HG03520 (cell line): ENCODE data around the gene EMX2.

Source experiments
- ATAC-seq: cut with Tn5 transposase; IDR thresholded peaks from one replicate; pipeline ENCODE4 v1.9.1; 2021; ENCODE audit warnings: mild to moderate bottlenecking, moderate library complexity; ENCODE audit not compliant: unreplicated experiment

EMX2 gene

DNA sequence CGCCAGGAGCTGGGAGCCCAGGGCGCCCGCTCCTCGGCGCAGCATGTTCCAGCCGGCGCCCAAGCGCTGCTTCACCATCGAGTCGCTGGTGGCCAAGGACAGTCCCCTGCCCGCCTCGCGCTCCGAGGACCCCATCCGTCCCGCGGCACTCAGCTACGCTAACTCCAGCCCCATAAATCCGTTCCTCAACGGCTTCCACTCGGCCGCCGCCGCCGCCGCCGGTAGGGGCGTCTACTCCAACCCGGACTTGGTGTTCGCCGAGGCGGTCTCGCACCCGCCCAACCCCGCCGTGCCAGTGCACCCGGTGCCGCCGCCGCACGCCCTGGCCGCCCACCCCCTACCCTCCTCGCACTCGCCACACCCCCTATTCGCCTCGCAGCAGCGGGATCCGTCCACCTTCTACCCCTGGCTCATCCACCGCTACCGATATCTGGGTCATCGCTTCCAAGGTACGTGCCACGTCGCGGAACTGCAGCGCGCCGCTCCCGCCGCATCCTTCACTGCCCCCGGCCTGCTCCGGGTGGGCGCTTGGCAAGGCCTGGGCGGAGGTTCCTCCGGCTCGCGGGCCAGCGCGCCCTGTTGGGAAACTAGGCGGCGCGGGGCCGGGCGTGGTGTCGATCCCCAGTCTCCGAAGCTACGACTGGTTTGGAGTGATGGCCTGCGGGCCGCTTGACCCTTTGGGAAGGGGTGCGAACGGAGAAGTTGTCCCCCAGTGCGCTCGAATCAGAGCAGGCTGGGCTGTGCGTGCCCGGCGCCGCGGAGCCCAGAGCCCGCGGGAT lies 868 bp downstream of the EMX2 start:
- no peak for ATAC-seq

DNA sequence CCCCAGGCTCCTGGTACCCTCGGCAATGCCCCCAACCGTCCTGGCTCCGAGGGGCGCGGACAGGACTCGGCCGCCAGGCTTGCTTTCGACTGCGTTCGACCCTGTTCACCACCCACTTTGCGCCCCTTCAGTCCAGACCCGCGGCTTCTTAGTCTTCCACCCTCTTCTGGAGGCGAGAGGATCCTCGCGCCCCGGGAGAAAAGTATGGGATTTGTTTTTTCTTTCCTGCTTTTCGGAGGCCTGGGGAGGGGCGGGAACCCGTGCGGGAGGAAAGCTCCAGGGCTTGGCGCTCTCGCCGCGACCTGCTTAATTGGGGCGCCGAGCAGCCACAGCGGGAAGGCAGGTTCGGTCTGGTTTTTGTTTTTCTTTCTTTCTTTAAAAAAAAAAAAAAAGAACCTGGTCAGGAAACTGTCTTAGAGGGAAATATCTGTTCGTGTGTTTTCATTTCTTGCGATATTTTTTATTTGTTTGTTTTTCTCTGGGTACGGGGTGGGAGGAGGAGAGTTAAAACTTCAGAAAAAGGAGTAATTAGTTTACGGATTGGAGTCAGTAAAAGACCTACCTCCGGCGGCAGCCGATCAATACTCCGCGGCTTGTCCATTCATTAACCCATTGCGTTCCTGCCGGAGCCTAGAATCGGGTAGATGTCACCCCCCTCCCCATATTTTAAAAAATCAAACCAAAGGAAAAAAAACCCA lies 1.6 kb downstream of the EMX2 start:
- no peak for ATAC-seq

DNA sequence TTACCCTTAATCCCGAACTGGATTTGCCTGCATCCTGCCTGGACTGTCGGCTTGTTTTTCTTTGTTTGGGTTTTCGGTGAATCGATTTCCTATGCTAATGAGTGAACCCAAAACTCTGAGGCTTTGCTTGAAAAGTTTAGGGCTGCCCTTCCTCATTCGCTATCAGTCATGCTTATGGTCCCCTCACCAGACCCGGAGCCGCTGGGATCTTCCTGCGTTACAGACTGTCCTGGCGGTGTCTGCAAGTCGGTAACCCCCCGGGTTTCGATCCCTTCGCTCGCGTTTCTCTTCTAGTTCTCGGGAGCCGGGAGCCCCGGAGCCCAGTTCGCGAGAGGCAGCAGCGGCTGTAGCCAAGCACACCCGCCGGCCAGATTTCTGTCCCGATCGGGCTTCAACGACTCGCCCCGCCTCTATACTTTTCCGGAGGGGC lies 2.2 kb downstream of the EMX2 start:
- no peak for ATAC-seq

DNA sequence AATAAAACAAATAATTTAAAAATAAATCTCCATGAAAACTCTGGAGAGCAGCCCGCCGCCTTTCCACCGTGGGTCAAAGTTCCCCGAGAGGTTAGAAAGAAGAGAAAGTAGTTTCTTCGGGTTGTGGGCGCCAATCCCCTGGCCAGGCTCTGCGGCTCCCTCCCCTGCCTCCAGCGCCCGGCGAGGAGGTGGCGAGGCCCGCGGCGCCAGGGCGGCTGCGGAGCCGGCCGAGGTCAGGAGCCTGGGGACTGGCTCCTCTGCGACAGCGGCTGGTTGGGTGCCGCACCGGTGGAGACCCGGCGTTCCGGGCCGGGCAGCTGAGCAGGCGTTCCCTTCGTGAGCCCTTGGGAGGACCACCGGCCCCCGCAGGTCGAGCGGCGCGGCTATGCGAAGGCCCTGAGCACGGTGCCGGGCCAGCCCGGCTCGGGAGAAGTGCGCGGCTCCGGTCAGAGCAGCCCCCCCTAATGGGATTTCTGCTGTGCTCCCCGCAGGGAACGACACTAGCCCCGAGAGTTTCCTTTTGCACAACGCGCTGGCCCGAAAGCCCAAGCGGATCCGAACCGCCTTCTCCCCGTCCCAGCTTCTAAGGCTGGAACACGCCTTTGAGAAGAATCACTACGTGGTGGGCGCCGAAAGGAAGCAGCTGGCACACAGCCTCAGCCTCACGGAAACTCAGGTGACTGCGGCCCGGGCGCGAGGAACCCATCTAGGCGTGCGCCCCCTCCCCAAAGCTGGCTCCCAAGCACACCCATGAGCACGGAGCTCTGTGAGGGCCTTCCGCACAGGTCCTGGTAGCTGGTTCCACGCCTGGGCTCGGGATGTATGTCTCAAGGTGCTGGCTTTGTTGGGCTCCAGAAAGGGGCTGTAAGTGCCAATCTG lies 2.8 kb downstream of the EMX2 start:
- ATAC-seq: no peak

DNA sequence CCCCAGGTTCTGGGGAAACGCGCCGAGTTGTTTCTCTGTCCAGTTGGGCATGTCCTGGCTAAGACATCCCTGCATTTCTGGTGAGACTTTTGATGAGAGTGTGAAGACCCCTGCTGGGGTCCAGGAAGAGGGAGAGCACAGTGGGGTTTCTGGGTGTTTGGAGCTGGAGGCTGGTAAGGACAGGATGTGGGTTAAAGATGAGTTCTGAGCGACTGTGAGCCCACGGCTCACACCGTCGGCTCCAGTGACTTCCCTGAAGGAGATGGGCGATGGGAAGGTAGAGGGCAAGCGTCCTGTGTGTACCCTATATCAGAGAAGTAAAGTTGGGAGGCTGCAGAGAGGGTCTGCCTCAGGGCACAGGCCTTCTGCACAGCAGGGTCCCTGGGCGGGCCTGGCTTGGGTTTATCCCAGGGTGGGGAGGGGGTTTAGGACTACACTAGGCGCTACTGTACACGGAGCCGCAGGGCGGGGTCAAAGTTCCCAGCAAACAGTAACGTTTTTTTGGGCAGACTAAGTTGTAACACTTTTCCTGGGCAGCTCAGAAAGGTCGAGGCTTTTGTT lies 3.6 kb downstream of the EMX2 start:
- no peak for ATAC-seq

DNA sequence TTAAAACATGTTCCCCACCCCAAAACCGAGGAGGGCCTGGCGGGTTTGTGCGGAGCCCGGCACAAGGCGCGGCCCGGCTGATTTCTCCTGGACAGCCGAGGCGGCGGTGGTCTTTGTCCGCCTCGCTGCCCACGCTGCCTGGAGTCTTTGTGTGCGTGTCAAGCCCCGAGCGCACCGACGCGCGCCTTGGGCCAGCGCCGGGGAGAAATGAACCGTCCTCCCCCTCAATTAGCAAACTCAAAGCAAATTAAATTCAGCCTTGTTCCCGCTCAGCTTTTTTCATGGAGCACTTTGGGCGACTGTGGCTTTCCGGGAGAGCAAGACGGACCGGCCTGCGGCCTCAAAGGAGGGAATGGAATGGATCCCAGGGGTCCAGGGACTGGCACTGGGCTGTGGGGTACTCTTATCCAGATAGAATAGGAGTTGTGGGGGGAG lies 4.1 kb downstream of the EMX2 start:
- no peak for ATAC-seq

DNA sequence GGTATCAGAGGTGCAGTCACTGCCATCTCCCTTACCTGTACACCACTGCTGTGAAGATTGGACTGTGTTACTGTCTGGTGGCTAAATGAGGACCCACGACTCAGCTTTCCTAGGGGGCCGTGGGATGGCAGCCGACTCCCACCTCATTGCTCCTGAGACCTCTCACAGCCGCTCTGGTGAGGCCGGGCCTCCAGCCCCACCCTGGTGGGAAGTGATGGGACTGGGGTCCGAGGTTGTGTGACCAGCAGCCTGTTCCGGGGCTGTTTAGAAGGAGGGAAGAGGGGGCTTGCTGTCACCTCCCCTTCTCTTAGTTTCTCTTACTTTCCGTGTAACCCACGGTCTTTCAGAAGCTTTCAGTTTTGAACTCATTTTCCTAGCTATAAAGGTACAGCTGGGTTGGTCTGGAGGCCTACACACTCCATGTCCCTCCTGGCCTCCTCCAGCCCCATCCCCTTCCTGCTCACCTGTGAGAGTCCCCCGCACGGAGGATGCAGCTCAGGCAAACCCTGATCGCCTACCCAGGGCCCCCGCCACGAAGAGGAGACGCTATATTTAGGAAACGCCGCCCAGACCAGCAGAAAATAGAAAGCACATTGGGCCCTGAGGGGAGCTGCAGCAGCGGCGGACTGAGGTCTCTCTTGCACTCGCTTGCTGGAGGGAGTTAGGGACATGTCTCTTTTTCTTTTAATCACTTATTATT lies 4.6 kb downstream of the EMX2 start:
- ATAC-seq: no peak

DNA sequence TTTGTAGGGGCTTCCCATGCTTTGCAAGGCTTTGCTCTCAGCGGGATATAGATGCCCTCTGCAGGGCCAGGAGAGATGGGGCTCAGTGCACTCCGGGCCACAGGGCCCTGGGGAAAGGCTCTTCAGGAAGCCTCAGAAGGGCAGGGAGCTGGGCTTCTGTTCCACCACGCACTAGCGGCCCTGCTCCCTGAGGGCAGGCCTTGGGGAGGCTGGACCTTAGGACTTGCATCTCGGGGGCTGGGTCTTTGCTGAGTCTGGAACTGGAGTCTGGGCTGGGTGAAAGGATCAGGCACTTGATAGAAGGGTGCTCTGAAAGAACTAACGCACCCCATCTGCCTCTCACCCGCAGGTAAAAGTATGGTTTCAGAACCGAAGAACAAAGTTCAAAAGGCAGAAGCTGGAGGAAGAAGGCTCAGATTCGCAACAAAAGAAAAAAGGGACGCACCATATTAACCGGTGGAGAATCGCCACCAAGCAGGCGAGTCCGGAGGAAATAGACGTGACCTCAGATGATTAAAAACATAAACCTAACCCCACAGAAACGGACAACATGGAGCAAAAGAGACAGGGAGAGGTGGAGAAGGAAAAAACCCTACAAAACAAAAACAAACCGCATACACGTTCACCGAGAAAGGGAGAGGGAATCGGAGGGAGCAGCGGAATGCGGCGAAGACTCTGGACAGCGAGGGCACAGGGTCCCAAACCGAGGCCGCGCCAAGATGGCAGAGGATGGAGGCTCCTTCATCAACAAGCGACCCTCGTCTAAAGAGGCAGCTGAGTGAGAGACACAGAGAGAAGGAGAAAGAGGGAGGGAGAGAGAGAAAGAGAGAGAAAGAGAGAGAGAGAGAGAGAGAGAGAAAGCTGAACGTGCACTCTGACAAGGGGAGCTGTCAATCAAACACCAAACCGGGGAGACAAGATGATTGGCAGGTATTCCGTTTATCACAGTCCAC lies 5.4 kb downstream of the EMX2 start:
- no peak for ATAC-seq

DNA sequence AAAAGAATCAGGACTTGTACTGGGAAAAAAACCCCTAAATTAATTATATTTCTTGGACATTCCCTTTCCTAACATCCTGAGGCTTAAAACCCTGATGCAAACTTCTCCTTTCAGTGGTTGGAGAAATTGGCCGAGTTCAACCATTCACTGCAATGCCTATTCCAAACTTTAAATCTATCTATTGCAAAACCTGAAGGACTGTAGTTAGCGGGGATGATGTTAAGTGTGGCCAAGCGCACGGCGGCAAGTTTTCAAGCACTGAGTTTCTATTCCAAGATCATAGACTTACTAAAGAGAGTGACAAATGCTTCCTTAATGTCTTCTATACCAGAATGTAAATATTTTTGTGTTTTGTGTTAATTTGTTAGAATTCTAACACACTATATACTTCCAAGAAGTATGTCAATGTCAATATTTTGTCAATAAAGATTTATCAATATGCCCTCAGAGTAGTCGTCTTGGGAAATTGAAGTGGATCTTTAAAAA lies 6.6 kb downstream of the EMX2 start:
- ATAC-seq: no peak

DNA sequence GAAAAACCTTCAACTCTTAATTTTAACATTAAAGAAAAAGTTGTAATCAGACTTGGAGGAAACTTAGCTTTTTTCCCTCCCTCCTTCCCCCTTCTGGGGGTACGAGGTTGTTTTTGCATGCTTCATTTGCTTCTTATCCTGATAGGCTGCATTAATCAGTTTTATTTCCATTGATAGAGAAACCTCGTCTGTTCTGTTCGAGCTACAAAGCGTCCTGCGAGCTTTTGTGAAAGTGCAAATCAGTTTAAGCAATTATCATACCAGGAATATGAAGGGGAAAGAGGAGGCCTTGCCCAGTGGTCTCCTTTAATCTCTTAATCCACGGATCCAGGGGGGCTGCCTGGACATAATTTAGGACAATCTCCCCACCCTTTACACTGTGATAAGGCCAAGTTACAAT lies 7.5 kb downstream of the EMX2 start:
- no peak for ATAC-seq

DNA sequence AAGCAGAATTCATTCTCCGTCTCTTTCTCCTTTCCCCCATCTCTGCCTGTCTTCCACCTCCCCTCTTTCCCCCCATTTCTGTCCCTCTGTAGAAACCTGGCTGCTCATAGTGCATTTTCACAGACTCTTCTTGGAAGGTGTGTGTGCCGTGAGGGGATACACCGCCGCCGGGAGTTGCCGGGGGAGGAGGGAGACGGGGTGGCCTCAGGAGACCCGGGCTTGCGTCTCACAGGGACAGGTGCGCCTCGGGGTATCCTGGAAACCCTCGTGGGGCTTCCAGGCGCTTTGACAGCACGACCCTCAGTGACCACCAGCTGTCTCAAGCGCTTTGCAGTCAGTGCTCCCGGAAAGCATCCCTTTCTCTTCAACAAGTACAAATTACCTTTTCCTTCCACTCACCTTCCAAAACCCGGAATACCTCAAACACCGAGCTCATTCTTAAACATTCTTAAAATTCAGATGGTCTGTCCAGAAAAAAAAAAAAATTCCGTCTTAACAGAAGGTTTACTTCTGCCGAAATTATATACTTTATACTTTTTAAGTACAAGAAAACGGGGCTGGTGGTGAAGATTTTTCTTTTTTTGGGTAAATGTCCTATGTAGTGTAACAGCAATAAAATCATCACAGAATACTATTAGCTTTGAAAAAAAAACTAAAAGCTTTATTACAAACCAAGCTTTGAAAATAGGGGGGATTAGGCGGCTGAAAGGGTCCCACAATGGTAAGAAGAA lies 8.2 kb downstream of the EMX2 start:
- ATAC-seq: no peak

DNA sequence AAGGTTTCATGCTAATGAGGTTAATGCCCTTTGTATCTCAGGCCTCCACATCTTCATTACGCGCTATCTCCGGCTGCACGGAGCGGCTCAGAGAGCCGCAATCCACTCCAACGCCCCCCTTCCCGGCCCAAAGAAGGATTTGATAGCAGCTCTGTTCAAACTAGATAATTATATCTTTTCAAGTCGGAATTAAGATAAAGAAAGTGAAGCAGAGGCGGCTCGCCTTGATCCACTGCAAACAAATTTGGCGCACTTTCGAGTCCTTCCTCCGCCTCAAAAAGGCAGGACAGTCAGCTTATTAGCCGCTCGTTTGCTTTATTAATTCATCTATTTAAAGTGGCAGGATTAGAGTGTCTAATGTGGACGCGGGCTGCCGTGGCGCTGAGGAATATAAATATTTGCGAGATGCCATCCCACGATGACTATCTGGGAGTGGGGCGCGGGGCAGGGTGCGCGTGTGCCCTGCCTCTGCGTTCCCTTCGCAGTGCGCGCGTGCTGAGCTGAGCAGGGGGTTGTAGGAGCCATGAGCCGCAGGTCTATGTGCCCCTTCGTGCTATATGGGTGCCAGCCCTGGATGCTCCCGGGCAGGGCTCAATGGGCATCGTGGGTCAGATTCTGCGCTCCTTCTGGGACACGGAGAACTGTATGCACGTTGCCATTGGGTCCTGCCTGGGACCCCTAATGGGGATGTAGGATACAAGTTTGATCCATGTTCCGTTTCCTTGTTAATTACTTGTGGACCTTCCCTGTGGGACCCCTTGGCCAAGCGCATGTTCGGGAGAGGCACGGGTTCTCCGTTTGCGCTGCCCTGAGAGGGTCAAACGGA lies 9.0 kb downstream of the EMX2 start:
- no peak for ATAC-seq

DNA sequence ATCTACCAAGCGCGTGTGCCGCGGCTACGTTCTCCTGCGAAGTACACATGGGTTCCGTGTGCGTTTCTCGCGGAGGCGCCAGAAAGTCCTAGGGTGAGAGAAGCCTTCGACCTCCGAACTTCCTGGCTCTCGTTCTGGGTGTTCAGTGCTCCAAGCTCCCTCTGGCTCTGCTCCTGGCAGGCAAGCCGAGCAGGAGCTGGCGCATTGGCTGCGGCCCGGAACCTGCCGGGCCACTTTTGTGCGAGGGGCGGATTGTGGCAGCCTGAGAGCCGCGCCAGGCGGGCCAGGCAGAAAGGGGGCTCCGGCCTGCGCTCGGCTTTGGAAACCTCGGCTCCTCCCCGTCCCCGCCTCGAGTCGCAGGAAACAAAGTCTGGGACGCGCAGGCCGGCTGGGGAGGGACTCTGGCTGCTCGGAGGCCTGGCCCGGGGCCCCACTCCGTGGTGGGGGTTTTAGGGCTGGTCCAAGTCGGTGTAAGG lies 9.6 kb downstream of the EMX2 start:
- no peak for ATAC-seq

DNA sequence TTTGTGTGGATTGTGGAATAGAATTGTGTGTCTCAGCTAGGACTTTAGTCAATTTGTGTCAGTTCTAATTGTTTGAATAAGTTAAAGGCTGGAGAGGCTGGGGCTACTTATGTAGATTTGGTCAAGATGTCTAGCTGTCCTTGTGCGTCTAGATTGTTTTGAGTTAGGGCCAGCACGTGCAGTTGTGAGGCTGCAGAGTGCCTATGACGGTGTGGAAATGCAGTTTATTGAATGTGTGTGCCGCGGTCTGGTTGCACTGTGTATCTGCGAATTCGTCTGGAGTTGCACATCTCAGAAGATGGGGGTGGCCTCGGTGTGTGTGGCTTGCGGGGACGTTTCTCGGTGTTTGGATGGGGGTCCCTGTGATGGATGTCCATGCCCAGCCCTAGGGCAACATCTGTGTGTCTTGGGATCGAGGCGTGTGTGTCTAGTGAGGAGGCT lies 10.2 kb downstream of the EMX2 start:
- ATAC-seq: no peak

DNA sequence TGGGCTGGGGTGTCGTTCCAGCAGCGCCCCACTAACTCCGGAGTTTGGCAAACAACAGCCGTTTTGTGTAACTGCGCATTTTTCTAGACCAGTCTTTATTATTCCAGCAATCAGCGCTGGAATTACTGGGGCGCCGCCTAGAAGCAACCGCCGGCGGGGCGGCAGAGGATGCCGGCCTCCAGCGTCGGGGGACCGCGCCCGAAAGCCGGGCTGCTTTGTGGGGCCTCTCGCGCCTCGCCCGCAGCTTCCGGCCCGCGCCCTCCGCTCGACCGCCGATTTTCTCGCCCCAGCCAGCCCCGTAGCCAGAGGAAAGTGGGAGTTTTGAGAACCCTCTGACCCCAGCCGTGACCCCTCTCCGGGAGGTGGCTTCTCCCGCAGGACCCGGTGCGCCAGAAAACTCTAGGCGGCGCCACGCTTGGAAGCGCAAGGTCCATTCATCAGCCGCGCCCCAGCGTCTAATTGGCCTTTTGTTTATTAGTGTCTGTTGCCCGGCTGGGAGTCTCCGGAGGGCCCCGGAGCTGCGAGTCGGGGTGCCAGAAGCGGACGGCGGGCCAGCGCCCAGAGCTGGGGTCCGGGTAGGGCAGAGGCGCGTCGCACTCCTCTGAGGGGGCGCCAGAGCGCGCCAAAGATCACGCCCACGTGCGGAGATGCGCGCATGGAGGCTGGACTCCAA lies 10.7 kb downstream of the EMX2 start:
- ATAC-seq: no peak

DNA sequence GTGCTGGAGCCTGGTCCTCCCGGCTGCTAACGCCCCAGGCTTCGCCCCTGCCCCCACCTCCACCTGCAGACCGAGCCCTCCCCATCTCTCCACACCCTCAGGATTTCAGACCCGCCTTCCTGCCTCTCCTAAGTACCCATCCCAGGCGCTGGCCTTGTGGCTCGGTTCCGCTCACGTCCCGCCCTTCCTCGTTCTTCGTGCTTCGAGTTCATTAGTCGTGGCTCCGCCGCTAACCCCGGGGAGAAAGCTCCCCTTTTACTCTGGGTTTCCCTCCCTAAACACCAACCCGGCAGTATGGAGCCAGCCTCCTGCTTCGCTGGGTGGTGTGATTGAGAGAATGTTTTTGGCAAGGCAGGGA lies 11.2 kb downstream of the EMX2 start:
- ATAC-seq: no peak

DNA sequence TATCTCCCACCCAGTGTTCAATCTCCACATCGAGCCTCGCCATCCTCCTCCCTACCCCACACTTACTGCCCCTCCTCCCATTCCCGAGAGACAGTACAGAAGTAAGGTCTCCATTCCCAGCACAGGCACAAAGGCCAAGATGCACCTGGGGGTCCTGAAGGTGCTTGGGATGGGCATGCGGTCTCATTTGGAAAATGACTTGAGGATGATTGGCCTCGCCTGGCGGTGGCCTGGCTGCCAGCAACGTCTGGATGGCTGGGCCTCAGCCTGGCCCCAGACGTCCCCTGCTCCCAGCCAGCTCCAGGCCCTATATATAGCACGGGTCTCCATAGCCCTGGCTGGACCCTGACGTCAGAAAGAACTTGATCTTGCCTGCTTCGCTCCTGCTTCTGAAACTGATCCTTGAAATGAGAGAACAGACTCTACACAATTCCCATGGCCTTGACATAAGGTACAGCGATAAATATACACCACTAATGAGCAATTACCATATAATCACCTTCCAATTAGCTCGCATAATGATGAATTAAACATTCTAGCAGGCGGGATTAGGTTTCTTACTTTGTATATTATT lies 11.8 kb downstream of the EMX2 start:
- no peak for ATAC-seq
